ENCODE data around the gene CYB5RL.
A peak's percentile ranks its signal among the peaks of the same experiment; 100 is the strongest.

Gene CYB5RL

GRCh38 chr1:54199765-54200518 lies at the start of gene CYB5RL, which contains the start of gene MRPL37:
TSS of gene CYB5RL (minus strand) at chr1:54200030. CDS start at chr1:54195616, 4,414 bp downstream.
TSS of gene MRPL37 (plus strand) at chr1:54200167. CDS start at chr1:54200244, 77 bp downstream.
- Histone ChIP-seq H3K9ac (ENCODE audit: low read depth, low read length) (peak within 1 kb of the TSS; percentile 88), H3K27me3 (ENCODE audit: control insufficient read depth, insufficient read depth, low read length) (no peaks in the 10 kb centered on the region), H3K27ac (ENCODE audit: low read depth, low read length) (peak within 1 kb of the TSS; percentile 67), H3K9me3 (ENCODE audit: control insufficient read depth, insufficient read depth, low read length) (no peaks in the 10 kb centered on the region), H3K36me3 (ENCODE audit: control insufficient read depth, insufficient read depth, low read length) (peaks cover 33% of the 10 kb centered on the region), H3K4me3 (ENCODE audit: low read depth, low read length) (peak within 1 kb of the TSS; percentile 74), H3K4me1 (ENCODE audit: control insufficient read depth, insufficient read depth, low read length) (peaks cover 5% of the 10 kb centered on the region)

GRCh38 chr1:54248966-54249365 lies 49.1 kb upstream of the CYB5RL start:
- Histone ChIP-seq H3K4me1 (ENCODE audit: control insufficient read depth, insufficient read depth, low read length) (no peaks in the 10 kb centered on the region), H3K4me3 (ENCODE audit: low read depth, low read length) (no peak overlapping the region), H3K36me3 (ENCODE audit: control insufficient read depth, insufficient read depth, low read length) (peaks cover 56% of the 10 kb centered on the region), H3K27me3 (ENCODE audit: control insufficient read depth, insufficient read depth, low read length) (no peaks in the 10 kb centered on the region), H3K9ac (ENCODE audit: low read depth, low read length) (no peak overlapping the region), H3K9me3 (ENCODE audit: control insufficient read depth, insufficient read depth, low read length) (no peaks in the 10 kb centered on the region), H3K27ac (ENCODE audit: low read depth, low read length) (no peak overlapping the region)

- no peaks in the 10 kb centered on the region for H3K9me3 ChIP-seq (ENCODE audit: control insufficient read depth, insufficient read depth, low read length)
Measured at GRCh38 chr1:54247863-54248515, 48.2 kb upstream of the CYB5RL start.

GRCh38 chr1:54246116-54246721 lies 46.4 kb upstream of the CYB5RL start:
- Histone ChIP-seq H3K27ac (ENCODE audit: low read depth, low read length) (no peak overlapping the region), H3K9me3 (ENCODE audit: control insufficient read depth, insufficient read depth, low read length) (no peaks in the 10 kb centered on the region), H3K9ac (ENCODE audit: low read depth, low read length) (no peak overlapping the region), H3K4me3 (ENCODE audit: low read depth, low read length) (no peak overlapping the region), H3K36me3 (ENCODE audit: control insufficient read depth, insufficient read depth, low read length) (peaks cover 74% of the 10 kb centered on the region), H3K4me1 (ENCODE audit: control insufficient read depth, insufficient read depth, low read length) (no peaks in the 10 kb centered on the region), H3K27me3 (ENCODE audit: control insufficient read depth, insufficient read depth, low read length) (no peaks in the 10 kb centered on the region)

More at GRCh38 chr1:54247863-54248515, 48.2 kb upstream of the CYB5RL start:
- Histone ChIP-seq H3K4me1 (ENCODE audit: control insufficient read depth, insufficient read depth, low read length) (no peaks in the 10 kb centered on the region), H3K27me3 (ENCODE audit: control insufficient read depth, insufficient read depth, low read length) (no peaks in the 10 kb centered on the region), H3K27ac (ENCODE audit: low read depth, low read length) (no peak overlapping the region), H3K36me3 (ENCODE audit: control insufficient read depth, insufficient read depth, low read length) (peaks cover 63% of the 10 kb centered on the region), H3K4me3 (ENCODE audit: low read depth, low read length) (no peak overlapping the region), H3K9ac (ENCODE audit: low read depth, low read length) (no peak overlapping the region)

- Histone ChIP-seq H3K27ac (ENCODE audit: low read depth, low read length) (no peak overlapping the region), H3K4me3 (ENCODE audit: low read depth, low read length) (no peak overlapping the region), H3K36me3 (ENCODE audit: control insufficient read depth, insufficient read depth, low read length) (peaks cover 72% of the 10 kb centered on the region), H3K4me1 (ENCODE audit: control insufficient read depth, insufficient read depth, low read length) (no peaks in the 10 kb centered on the region), H3K27me3 (ENCODE audit: control insufficient read depth, insufficient read depth, low read length) (no peaks in the 10 kb centered on the region), H3K9ac (ENCODE audit: low read depth, low read length) (no peak overlapping the region), H3K9me3 (ENCODE audit: control insufficient read depth, insufficient read depth, low read length) (no peaks in the 10 kb centered on the region)
Measured at GRCh38 chr1:54245501-54245900, 45.7 kb upstream of the CYB5RL start.

- Histone ChIP-seq H3K9ac (ENCODE audit: low read depth, low read length) (no peak overlapping the region), H3K9me3 (ENCODE audit: control insufficient read depth, insufficient read depth, low read length) (no peaks in the 10 kb centered on the region), H3K36me3 (ENCODE audit: control insufficient read depth, insufficient read depth, low read length) (peaks cover 74% of the 10 kb centered on the region), H3K27ac (ENCODE audit: low read depth, low read length) (no peak overlapping the region), H3K4me3 (ENCODE audit: low read depth, low read length) (no peak overlapping the region), H3K27me3 (ENCODE audit: control insufficient read depth, insufficient read depth, low read length) (no peaks in the 10 kb centered on the region), H3K4me1 (ENCODE audit: control insufficient read depth, insufficient read depth, low read length) (no peaks in the 10 kb centered on the region)
Measured at GRCh38 chr1:54244655-54245054, 44.8 kb upstream of the CYB5RL start.

GRCh38 chr1:54243022-54243421 lies 43.2 kb upstream of the CYB5RL start:
- no peak overlapping the region for H3K9ac ChIP-seq (ENCODE audit: low read depth, low read length)
- no peaks in the 10 kb centered on the region for H3K27me3 ChIP-seq (ENCODE audit: control insufficient read depth, insufficient read depth, low read length)
- no peaks in the 10 kb centered on the region for H3K9me3 ChIP-seq (ENCODE audit: control insufficient read depth, insufficient read depth, low read length)
- H3K27ac ChIP-seq (ENCODE audit: low read depth, low read length), result no peak overlapping the region
- H3K36me3 ChIP-seq (ENCODE audit: control insufficient read depth, insufficient read depth, low read length), result peaks cover 80% of the 10 kb centered on the region
- no peak overlapping the region for H3K4me3 ChIP-seq (ENCODE audit: low read depth, low read length)
- H3K4me1 ChIP-seq (ENCODE audit: control insufficient read depth, insufficient read depth, low read length), result no peaks in the 10 kb centered on the region

- no peaks in the 10 kb centered on the region for H3K27me3 ChIP-seq (ENCODE audit: control insufficient read depth, insufficient read depth, low read length)
- H3K9ac ChIP-seq (ENCODE audit: low read depth, low read length), result no peak overlapping the region
- H3K27ac ChIP-seq (ENCODE audit: low read depth, low read length), result no peak overlapping the region
- H3K4me1 ChIP-seq (ENCODE audit: control insufficient read depth, insufficient read depth, low read length), result no peaks in the 10 kb centered on the region
- H3K36me3 ChIP-seq (ENCODE audit: control insufficient read depth, insufficient read depth, low read length), result peaks cover 82% of the 10 kb centered on the region
- H3K9me3 ChIP-seq (ENCODE audit: control insufficient read depth, insufficient read depth, low read length), result no peaks in the 10 kb centered on the region
- H3K4me3 ChIP-seq (ENCODE audit: low read depth, low read length), result no peak overlapping the region
Measured at GRCh38 chr1:54241364-54241763, 41.5 kb upstream of the CYB5RL start.

- Histone ChIP-seq H3K4me1 (ENCODE audit: control insufficient read depth, insufficient read depth, low read length) (no peaks in the 10 kb centered on the region), H3K4me3 (ENCODE audit: low read depth, low read length) (no peak overlapping the region), H3K27ac (ENCODE audit: low read depth, low read length) (no peak overlapping the region), H3K9me3 (ENCODE audit: control insufficient read depth, insufficient read depth, low read length) (no peaks in the 10 kb centered on the region), H3K9ac (ENCODE audit: low read depth, low read length) (no peak overlapping the region), H3K27me3 (ENCODE audit: control insufficient read depth, insufficient read depth, low read length) (no peaks in the 10 kb centered on the region), H3K36me3 (ENCODE audit: control insufficient read depth, insufficient read depth, low read length) (peaks cover 80% of the 10 kb centered on the region)
Measured at GRCh38 chr1:54240741-54241335, 41.0 kb upstream of the CYB5RL start.

- no peak overlapping the region for H3K4me3 ChIP-seq (ENCODE audit: low read depth, low read length)
- no peaks in the 10 kb centered on the region for H3K9me3 ChIP-seq (ENCODE audit: control insufficient read depth, insufficient read depth, low read length)
- no peak overlapping the region for H3K9ac ChIP-seq (ENCODE audit: low read depth, low read length)
- no peaks in the 10 kb centered on the region for H3K27me3 ChIP-seq (ENCODE audit: control insufficient read depth, insufficient read depth, low read length)
- H3K27ac ChIP-seq (ENCODE audit: low read depth, low read length), result no peak overlapping the region
- peaks cover 73% of the 10 kb centered on the region for H3K36me3 ChIP-seq (ENCODE audit: control insufficient read depth, insufficient read depth, low read length)
- no peaks in the 10 kb centered on the region for H3K4me1 ChIP-seq (ENCODE audit: control insufficient read depth, insufficient read depth, low read length)
Measured at GRCh38 chr1:54239631-54240031, 39.8 kb upstream of the CYB5RL start.

GRCh38 chr1:54239035-54239383 lies 39.2 kb upstream of the CYB5RL start:
- H3K27me3 ChIP-seq (ENCODE audit: control insufficient read depth, insufficient read depth, low read length), result no peaks in the 10 kb centered on the region
- H3K9ac ChIP-seq (ENCODE audit: low read depth, low read length), result no peak overlapping the region
- peaks cover 70% of the 10 kb centered on the region for H3K36me3 ChIP-seq (ENCODE audit: control insufficient read depth, insufficient read depth, low read length)
- H3K4me3 ChIP-seq (ENCODE audit: low read depth, low read length), result no peak overlapping the region
- H3K27ac ChIP-seq (ENCODE audit: low read depth, low read length), result no peak overlapping the region
- H3K9me3 ChIP-seq (ENCODE audit: control insufficient read depth, insufficient read depth, low read length), result no peaks in the 10 kb centered on the region
- no peaks in the 10 kb centered on the region for H3K4me1 ChIP-seq (ENCODE audit: control insufficient read depth, insufficient read depth, low read length)
